Fibroblast of peridontal ligament (primary cell): ENCODE data around the gene TUSC2.

ENCODE experiments used
- DNase-seq: peaks from one replicate; pipeline ENCODE4 v3.0.0-alpha.2; 2010; ENCODE audit errors: extremely low read depth

TUSC2 gene, protein sequence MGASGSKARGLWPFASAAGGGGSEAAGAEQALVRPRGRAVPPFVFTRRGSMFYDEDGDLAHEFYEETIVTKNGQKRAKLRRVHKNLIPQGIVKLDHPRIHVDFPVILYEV

DNA sequence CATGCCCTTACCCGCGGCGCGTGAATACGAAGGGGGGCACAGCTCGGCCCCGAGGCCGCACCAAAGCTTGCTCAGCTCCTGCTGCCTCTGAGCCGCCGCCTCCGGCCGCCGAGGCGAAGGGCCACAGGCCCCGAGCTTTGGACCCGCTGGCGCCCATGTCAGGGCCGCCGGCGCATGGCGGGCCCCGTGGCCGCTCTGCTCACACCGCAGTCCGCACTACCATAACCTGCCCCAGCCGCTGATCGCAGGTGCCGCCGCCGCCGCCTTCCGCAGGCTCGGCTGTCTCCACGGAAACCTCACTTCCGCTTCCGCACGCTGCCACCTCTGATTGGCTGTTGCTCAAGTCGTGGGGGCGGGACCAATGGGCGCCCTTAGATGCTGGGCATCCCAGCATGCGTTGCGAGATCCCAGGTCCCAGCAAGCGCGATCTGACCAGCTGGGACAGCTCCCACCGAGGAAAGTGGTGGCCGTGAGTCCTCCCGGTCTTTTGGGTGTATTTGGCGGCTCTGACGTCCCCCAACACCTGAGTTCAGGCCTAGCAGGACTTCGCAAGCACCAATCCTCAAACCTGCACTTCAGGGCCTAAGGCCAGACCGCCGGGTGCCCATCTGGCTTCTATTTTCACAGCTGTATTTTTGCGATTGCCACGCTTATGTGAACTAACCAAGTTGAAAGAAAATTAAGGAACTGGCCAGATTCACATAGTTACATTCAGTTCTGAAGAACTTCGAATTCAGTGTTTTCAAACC is at the start of gene TUSC2:
TSS of gene TUSC2 (minus strand) at position 281 of the 749 bp plus-strand sequence. CDS start at position 157, 124 bp downstream.
- DNase-seq, result peak; percentile 93

DNA sequence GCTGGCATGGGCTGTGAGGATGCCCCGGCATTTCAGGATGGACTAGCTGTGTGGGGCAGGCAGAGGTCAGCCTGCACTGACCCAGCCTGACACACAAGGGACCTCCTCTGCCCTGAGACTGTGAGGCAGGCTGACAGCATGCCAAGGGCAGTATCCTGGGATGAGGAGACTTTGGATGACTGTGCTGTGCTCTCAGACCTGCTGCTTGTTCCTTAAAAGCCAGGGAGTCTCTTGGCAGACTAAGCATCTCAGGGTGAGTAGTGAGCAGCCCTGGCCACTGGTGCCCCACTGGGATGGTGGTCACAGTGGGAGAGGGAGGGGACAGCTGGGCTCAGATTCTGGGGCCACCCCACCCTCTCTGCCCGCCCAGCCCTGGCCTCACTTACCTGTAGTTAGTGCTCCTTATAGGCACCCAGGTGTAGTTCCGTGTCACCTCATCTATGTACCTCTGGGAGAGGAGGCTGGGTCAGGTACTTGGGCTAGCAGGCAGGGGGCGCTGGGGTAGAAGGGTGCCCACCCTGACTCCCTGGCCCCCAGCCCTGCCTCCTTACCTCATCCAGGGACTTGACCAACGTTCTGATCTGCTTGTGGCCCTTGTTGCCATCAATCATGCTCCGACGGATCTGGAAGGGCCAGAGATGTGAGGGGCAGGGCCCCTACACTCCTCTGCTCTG is 47.4 kb upstream of the TUSC2 start:
- no peak for DNase-seq

DNA sequence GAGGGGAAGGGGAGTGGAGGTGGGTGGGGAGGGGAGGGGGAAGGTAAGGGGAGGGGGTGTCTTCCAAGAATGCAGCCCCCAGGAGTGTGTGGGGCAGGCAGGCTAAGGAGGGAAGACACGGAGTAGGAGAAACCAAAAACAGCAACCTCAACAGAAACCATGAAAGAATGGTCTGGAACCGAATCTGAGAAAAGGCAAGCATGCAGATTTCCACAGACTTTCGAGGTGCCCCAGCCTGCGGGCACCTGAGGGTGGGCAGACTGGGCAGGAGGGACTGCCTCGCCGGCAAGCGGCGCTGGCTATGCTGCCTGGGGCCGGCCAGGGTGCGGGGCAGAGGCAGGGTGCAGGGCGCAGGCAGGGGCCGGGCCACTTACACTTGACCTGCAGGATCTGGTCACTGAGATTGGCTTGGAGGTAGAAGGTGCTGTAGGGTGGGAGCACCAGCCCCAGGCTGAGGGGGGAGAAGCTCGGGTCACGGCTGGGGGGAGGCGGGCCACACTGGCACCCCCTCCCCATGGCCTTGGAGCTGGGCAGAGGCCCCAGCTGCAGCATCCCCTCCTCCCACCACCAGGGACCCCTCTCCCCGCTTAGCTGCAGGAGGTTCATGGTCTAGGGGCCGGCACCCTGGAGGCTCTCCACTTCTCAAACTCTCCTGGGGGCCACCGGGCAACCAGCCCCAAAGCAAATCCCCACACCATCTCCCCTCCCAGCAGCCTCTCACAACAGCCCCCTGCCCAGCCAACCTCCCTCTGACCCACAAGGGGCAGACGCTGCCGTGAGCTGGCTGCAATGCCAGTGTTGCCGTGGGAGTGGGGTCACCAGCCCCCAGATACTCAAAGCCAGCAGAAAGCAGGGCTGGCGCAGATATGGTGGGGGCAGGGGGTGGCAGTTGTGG is 46.6 kb upstream of the TUSC2 start:
- no peak for DNase-seq

DNA sequence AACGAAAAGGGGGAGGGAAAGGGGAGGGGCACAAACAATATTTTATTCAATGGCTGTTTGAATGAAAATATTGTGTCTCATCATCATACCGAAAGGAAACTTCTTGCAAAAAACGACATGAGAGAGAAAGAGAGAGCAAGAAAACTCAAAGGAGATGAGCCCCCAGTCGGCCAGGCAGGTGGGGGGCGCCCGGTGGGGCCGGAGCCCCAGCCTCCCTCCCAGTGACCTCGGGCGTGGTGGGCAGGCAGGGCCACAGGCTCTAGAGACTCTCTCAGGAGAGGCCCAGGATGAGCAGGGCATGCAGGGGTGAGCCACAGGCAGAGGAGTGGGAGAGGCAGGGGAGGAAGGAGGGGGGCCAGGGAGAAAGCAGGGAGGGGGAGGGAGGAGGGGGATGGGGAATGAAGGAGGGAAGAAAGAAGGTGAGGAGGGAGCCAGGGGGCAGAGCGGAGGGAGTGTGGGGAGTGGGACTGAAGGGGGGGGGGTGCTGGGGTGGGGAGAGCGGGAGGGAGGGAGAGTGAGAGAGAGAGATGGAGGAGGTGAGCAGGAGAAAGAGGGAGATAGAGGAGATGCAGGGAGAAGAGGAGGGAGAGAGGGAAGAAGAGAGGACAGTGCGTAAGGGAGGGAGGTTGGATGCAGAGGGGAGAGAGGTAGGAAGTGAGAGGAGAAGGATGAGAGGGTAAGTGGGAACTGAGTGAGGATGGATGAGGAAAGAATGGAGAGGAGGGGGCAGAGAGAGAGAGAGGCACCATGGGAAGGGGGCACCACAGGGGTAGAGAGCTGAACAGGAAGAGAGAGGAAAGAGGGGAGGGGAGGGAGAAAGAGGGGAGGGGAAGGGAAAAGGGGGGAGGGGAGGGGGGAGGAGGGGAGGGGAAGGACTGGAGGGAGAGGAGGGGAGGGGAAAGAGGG is 45.4 kb upstream of the TUSC2 start:
- no peak for DNase-seq

GRCh38 chr3:50372349-50372748 is 44.3 kb upstream of the TUSC2 start:
- no peak for DNase-seq

GRCh38 chr3:50371133-50371685 is 43.2 kb upstream of the TUSC2 start:
- DNase-seq, result peak; percentile 12

- peak; percentile 39 for DNase-seq
Observed at GRCh38 chr3:50370594-50370993, 42.6 kb upstream of the TUSC2 start.

DNA sequence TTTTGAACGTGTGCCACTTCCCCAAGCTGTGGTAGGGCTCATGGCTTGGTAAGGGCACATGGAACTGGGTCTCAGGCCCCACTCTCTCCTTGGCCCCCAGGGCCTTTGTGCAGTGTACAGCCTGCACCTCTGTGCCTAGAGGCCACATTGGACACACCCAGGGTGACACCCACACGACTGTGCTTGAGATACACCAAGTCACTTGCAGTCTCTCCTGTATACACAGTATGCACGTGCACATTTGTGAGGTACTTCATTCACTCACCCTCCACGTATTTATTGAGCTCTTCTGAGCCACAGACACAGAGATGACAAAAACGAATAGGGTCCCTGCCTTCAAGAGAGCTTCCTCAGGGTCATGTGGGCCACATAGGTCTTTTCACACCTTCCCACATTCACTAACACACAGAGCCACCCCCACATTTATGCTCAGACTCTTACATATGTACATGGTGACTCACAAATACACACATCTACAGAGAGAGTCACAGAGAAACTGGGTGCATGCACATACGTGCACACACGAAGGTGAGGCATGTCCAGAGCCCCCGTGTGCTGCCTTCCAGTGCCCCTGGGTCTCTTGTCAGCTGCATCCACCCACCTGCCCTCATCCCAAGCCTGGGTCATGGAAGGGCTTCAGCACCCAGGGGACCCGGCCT is 41.1 kb upstream of the TUSC2 start:
- no peak for DNase-seq

DNA sequence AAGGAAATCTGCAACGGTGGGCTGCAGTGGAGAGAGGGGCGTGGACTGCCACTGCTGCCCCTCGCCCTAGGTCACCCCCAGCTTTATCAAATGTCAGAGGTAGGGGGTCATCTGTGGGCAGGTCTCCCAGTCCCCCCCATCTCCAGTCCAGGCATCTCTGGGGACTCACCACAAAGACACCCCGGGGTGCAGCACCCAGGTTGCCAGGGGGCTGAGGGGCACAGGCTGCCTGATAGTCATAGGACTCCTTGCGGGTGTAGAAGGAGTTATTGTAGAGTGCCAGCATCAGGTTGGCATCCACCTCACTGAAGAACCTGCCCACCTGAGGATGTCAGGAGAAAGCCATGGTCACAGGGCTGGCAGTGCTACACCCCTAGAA is 37.8 kb upstream of the TUSC2 start:
- no peak for DNase-seq

GRCh38 chr3:50365080-50365841 is 37.2 kb upstream of the TUSC2 start:
- DNase-seq, result peak; percentile 37

DNA sequence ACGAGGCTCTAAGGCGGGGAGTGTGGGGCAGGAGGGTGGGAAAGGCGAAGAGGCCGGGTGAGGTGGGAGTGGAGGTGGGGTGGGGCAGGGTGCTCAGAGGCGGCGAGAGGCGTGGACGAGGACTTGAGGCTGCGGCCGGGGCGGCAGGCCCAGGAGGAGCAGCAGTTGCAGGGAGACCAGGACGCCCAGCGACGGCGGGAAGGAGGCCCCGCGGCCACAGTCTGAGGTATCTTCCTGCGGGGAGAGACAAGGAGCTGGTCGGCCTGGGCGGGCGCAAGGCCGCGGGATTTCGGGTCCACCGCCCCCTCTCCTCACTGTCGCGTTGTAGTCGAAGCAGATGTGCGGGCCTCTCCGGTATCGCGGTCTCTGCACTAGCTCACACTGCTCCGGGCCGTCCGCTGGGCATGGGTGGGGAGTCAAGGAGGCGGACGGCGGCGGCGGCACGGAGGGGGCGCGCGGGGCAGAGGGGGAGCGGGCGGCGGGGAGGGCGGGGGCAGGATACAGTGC is 36.6 kb upstream of the TUSC2 start:
- peak; percentile 10 for DNase-seq

DNA sequence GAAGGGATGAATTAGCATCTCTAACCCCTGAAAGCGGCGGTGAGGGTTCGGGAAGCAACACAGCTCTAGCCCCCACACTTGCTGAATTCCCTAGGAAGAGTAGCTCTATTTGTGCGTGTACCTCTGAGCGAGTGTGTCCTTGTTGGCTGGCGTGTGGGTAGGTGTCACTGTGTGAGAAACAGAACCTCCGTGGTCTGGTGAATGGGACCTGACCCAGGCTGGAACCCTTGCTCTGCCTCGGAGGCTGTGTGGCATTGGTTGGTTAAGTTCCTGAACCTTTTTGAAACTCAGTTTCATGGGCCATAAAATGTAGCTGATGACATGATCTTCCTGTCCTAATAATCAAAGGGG is 31.7 kb upstream of the TUSC2 start:
- no peak for DNase-seq

DNA sequence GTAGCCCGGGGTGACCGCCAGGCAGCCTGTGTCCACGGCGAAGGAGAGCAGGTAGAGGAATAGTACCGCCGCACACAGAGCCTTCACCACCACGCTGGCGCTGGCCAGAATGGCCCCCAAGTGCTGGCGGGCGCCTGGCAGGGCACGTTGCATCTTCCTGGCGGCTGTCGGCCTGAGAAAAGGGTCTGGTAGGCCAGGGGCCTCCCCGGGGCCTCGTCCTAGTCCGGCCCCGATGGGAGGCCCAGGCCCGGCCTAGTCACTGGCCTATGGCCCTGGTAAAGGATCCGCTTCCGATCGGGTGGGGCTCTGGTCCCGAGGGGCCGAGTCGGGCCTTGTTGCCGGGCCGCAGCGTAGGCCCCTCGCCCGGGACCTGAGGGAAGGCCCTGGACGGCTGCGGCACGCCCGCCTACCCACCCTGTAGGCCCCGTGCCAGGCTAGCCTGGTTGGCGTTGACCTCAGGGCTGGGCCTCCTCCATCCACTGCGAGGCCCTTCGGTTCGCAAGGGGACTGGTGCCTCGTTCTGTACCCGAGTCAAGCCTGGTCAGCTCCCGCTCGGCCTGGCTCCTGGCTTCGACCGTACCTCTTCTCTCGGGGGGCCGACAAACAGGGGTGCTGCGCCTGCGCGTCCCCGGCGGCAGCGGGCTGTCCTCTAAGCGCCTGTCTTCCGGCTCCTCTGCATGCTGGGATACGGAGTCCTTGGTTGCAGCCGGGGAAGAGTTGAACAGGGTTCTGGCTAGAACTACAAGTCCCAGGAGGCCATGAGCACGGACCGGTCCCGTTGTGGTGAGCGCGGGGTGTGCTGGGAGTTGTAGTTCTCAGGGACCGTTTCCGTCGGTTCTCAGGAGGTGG is 31.1 kb upstream of the TUSC2 start, which contains the start of gene TMEM115:
TSS of gene TMEM115 (minus strand) at position 611 of the 849 bp plus-strand sequence. CDS start at position 153, 458 bp downstream.
- peak; percentile 99 for DNase-seq

- no peak for DNase-seq
Observed at GRCh38 chr3:50358355-50358910, 30.4 kb upstream of the TUSC2 start.

DNA sequence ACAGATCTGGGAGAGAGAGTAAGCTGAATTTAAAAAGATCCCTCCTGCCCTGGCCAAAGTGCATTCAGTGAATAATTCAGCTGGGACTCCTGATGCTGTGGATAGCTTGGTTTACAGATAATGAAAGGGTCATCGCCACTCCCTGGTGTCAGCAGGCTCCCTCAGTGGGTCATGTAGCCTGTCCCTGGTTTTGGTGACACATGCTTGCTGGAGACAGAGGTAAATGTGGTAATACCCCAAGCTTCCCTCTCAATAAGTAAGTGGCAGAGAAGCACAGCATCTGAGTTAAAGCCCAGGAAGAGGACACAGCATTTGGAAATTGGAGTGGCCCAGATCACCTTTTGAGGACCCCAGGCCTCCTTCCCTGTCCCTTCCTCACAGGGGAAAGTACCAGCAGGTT is 29.5 kb upstream of the TUSC2 start:
- no peak for DNase-seq

- no peak for DNase-seq
Observed at GRCh38 chr3:50356553-50356952, 28.5 kb upstream of the TUSC2 start.

DNA sequence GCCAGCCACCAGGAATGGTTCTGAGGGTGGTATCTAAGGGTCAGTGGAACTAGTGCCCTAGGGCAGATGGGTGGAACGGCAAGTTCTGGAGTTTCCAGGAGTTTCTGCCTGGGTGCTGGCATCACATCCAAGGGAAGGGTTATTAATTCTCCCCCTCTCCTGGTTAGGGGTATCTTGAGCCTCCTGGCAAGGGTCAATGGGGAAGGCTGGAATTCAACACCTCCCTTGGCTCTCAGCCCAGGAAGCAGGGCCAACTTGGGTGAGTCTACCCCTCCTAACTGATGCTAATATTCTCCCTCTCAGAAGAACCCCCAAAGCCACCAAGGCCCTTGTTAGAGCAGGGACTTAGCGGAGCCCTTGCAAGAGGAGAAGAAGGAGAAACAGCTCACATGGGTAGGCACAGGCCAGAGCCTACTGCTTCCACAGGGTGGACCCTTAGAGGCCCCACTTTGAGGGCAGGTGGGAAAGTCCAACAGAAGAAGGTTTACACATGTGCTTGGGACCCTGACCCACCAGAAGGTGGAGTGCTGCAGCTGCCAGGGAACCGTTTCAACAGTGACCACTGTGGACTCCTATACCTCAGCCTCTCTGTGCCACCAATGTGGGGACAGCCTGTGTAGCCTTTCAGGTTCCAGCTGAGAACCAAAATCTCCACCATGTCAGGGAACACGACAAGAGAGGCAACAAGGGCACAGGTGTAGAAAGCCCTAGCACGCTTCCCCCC is 28.0 kb upstream of the TUSC2 start:
- no peak for DNase-seq
